Hepatocyte (in vitro differentiated cells): ENCODE results near the gene SMAP1.

Experiments used
- EZH2 ChIP-seq: fragments of 200-600 bp; sonication (generic); IDR thresholded peaks from 2 replicates; pipeline ENCODE4 v1.6.1; 2016; ENCODE audit warnings: antibody characterized with exemption, mild to moderate bottlenecking, borderline replicate concordance
- EZH2phosphoT487 ChIP-seq: fragments of 200-600 bp; sonication (generic); IDR thresholded peaks from one replicate; pipeline ENCODE4 v1.6.1; 2018; ENCODE audit warnings: antibody characterized with exemption, mild to moderate bottlenecking, low read depth, moderate library complexity; ENCODE audit not compliant: unreplicated experiment, severe bottlenecking
- TF ChIP-seq, protein P1 (sequence below): fragments of 200-600 bp; sonication (generic); IDR thresholded peaks from 2 replicates; pipeline ENCODE4 v1.5.1; 2016; ENCODE audit warnings: antibody characterized with exemption, mild to moderate bottlenecking; ENCODE audit not compliant: poor library complexity

DNA sequence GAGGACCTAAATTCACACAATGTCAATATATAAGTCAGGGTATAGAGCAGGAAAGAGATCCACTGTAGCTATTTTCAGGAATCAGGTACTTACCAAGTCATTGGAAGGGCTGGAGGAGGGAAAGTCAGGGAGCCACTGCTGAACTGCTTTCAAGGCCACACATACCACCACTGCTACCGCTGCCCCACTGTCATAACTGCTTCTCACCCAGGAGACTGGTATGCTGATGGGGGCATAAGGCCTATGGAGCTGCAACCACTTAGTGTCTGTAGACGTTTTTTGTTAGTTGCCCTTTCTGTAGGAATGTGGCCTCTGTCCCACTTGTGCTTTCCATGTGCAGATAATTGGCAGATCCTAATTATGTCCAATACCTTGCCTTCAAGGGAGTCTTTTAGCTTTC lies 5.4 kb downstream of the SMAP1 start:
- TF ChIP-seq, protein P1, sequence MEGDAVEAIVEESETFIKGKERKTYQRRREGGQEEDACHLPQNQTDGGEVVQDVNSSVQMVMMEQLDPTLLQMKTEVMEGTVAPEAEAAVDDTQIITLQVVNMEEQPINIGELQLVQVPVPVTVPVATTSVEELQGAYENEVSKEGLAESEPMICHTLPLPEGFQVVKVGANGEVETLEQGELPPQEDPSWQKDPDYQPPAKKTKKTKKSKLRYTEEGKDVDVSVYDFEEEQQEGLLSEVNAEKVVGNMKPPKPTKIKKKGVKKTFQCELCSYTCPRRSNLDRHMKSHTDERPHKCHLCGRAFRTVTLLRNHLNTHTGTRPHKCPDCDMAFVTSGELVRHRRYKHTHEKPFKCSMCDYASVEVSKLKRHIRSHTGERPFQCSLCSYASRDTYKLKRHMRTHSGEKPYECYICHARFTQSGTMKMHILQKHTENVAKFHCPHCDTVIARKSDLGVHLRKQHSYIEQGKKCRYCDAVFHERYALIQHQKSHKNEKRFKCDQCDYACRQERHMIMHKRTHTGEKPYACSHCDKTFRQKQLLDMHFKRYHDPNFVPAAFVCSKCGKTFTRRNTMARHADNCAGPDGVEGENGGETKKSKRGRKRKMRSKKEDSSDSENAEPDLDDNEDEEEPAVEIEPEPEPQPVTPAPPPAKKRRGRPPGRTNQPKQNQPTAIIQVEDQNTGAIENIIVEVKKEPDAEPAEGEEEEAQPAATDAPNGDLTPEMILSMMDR, result no peak
- no peak for TF ChIP-seq EZH2
- no peak for TF ChIP-seq EZH2phosphoT487
